ENCODE results near the gene SSBP3.
"Not testable (repeated sequence)": the region's sequence is repeated elsewhere in the genome, so short reads cannot be mapped to it uniquely, and the experiment has no call there.

GRCh38 chr1:54449431-54449830, 43.2 kb upstream of the SSBP3 start:
- not testable (repeated sequence) for TF ChIP-seq CTCF (IDR thresholded peaks at IDR 0.05; ENCODE audit: insufficient read depth, low read length, poor library complexity, severe bottlenecking); EZH2phosphoT487 (conservative IDR thresholded peaks at IDR 0.05; ENCODE audit: low read length)
